Measurements from ENCODE around the gene PLCD3. TPM values are rescaled to one million over a fixed set of nuclear protein-coding genes. Genes with fewer than 3 reads are reported as not detected.

Gene PLCD3
- total and polyA plus RNA-seq, 2 of the 8 experiments (the other 6 are each of a cell fraction or from before 2014, with no cell fraction given): 26.5 to 48.1 TPM

DNA sequence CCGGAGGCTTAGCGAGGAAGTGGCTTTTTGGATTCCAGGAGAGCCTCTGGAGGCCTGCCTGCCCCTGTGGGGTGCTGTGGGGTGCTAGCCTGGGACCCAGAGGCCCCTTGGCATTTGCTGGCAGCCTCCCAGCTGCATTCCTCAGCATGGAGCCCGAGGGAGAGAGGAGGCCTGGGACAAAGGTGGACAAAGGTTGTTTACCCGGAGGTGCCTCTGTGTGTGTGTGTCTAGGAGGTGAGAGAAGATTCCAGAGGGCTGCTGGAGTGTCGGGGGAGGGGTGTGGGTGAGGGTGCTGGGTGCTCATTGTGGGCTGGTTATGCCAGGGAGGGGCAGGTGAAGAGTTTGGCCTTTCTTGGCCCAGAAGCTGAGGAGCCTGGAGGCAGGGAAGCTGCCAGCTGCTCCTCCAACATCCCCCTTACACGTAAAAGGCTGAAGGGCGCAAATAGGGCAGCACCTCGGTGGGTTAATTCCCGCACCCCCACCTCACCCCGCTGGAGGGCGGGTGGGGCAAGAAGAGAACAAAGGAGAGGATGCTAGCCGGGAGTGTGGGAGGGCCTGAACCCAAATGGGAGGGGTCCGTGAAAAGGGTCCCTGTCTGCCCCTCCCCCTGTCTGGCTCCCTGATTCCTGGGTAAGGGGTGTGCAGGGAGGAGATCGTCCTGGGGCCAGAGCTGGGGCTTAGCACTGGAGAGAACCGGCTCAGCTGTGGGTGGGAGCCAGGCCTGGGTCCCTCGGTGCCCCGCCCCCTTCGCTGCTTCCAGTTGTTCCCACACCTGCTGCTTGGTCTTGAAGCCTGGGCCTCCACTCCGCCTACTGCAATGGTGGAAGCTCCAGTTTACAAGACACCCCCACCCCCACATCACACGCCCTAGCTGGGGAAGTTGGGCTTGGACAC is 39.3 kb upstream of the PLCD3 start (continued):
- TF ChIP-seq RBBP5 (IDR thresholded peaks at IDR 0.05; ENCODE audit: borderline replicate concordance, low read depth, low read length) (peak; percentile 27; the same call in 1 of the 2 replicates), BRCA1 (IDR thresholded peaks at IDR 0.05; ENCODE audit: low read depth, low read length) (no peak), CREB1 (IDR thresholded peaks at IDR 0.05) (no peak), E2F6 (IDR thresholded peaks at IDR 0.05) (peak; percentile 64), KDM4A (IDR thresholded peaks at IDR 0.05; ENCODE audit: low read depth, low read length, severe bottlenecking) (no peak), NANOG (IDR thresholded peaks at IDR 0.05; ENCODE audit: insufficient read depth, low read depth, low read length, poor library complexity, severe bottlenecking) (no peak), SP1 (IDR thresholded peaks at IDR 0.05; ENCODE audit: low read depth, low read length) (peak; percentile 30; the same call in 1 of the 2 replicates), SIRT6 (IDR thresholded peaks at IDR 0.05; ENCODE audit: low read length) (no peak), CHD2 (IDR thresholded peaks at IDR 0.05; ENCODE audit: low read length) (no peak), MAFK (IDR thresholded peaks at IDR 0.05; ENCODE audit: low read depth, low read length) (no peak)
- TF ChIP-seq, protein P1, sequence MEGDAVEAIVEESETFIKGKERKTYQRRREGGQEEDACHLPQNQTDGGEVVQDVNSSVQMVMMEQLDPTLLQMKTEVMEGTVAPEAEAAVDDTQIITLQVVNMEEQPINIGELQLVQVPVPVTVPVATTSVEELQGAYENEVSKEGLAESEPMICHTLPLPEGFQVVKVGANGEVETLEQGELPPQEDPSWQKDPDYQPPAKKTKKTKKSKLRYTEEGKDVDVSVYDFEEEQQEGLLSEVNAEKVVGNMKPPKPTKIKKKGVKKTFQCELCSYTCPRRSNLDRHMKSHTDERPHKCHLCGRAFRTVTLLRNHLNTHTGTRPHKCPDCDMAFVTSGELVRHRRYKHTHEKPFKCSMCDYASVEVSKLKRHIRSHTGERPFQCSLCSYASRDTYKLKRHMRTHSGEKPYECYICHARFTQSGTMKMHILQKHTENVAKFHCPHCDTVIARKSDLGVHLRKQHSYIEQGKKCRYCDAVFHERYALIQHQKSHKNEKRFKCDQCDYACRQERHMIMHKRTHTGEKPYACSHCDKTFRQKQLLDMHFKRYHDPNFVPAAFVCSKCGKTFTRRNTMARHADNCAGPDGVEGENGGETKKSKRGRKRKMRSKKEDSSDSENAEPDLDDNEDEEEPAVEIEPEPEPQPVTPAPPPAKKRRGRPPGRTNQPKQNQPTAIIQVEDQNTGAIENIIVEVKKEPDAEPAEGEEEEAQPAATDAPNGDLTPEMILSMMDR (IDR thresholded peaks at IDR 0.05; ENCODE audit: control extremely low read depth in 1 of 3, insufficient read depth in 1 of 3, low read depth in 1 of 3, low read length in 3 of 3): peak in 1 of 3 experiments; percentile 7; a peak in 1 of 4 replicates
